Activated CD8-positive, alpha-beta memory T cell treated with anti-CD3 and anti-CD28 coated beads, Interleukin-2, amount 50 U/mL, for 24 hours (primary cell): ENCODE measurements around the gene AGMAT.
A peak's percentile ranks its signal among the peaks of the same experiment; 100 is the strongest.
"Not testable (repeated sequence)": the region's sequence is repeated elsewhere in the genome, so short reads cannot be mapped to it uniquely, and the experiment has no call there.

Source experiments
- DNase-seq: peaks from one replicate; pipeline ENCODE4 v3.0.0-alpha.2; 2020; ENCODE audit errors: extremely low read depth

AGMAT gene

DNA sequence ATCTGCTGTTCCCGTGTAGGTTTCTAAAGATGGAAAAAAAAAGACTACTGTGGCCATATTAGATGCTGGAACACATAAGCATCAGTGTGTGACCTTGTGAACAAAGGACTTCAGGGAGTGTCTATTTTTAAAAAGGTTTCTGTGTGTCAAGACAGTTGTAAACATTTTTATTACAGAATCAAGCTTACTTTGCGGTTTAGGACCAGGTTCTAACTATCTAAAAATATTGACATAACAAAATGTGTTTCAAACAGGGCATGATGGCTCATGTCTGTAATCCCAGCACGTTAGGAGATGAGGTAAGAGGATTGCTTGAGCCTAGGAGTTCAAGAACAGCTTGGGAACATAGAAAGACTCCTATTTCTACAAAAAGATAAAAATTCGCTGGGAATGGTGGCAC lies 25.3 kb upstream of the AGMAT start:
- no peak for DNase-seq

DNA sequence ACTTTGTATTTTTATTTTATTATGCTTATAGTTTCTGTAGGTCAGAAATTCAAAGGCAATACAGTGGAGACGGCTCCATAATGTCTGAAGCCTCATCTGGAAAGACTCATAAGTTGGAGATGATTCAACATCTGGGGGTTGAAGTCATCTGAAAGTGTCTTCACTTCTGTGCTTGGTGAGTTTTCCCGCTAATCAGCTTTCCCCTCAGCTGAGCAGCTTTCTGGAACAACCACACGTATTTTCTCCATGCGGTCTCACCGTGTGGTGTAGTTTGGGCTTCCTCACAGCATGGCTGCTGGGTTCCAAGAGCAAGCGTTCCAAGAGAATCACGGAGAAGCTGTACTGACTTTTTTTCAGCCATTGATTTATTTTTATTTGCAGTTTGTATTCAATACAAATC lies 24.8 kb upstream of the AGMAT start:
- no peak for DNase-seq

DNA sequence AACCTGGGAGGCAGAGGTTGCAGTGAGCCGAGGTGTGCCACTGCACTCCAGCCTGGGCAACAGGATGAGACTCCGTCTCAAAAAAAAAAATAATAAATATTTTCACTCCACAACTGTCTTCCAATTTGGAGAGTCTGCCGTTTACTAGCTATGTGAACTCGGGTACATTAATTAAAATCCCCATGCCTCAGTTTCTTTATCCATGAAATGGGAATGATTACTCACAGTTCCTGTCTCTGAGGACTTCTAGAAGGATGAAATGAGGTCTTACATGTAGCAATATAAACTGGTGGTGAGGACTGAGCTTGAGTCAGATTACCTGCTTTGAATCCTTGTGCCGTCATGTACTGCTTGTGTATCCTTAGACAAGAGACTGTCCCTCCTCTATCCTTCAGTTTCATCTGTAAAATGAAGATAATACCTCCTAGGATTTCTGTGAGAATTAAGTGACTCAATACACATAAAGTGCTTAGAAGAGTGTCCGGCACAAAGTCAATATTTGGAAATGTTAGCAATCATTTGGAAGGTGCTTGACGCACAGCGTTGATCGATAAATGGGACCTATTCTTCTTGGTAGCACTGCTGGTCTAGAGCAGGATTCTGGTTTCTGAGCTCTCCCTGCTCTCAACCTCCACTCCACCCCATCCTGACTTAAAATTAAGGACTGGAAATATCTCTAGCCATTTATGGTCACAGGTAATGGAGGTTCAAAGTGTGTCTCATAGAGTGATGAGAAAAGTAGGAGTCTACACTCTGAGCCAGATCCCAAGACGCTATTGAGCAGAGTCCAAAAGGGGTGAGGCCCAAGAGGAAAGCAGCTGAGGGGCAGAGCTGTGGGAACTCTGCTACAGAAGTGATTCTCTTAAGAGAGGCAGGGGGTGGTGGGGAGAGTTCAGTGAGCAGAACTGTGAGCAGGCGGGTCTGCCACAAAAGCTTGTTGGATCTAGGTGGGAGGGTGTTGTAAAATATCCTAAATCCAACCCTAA lies 20.8 kb upstream of the AGMAT start:
- DNase-seq, result no peak

DNA sequence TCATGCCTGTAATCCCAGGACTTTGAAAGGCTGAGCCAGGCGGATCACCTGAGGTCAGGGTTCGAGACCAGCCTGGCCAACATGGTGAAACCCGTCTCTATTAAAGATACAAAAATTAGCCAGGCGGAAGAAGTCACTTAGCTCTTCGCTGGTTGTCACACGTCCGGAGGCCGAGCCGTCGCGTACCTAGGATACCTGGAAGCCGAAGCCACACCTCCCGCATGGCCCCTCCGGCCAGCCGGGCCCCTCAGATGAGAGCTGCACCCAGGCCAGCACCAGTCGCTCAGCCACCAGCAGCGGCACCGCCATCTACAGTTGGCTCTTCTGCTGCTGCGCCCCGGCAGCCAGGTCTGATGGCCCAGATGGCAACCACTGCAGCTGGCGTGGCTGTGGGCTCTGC lies 19.5 kb upstream of the AGMAT start:
- DNase-seq, result not testable (repeated sequence)

DNA sequence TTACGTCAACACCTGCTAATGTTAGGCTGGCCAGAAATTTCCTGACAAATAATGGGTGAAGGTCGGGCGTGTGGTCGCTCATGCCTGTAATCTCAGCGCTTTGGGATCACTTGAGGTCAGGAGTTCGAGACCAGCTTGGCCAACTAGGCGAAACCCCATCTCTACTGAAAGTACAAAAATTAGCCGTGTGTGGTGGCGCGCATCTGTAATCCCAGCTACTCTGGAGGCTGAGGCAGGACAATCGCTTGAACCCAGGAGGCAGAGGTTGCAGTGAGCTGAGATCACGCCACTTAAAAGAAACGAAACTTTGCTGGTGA lies 19.1 kb upstream of the AGMAT start:
- not testable (repeated sequence) for DNase-seq

DNA sequence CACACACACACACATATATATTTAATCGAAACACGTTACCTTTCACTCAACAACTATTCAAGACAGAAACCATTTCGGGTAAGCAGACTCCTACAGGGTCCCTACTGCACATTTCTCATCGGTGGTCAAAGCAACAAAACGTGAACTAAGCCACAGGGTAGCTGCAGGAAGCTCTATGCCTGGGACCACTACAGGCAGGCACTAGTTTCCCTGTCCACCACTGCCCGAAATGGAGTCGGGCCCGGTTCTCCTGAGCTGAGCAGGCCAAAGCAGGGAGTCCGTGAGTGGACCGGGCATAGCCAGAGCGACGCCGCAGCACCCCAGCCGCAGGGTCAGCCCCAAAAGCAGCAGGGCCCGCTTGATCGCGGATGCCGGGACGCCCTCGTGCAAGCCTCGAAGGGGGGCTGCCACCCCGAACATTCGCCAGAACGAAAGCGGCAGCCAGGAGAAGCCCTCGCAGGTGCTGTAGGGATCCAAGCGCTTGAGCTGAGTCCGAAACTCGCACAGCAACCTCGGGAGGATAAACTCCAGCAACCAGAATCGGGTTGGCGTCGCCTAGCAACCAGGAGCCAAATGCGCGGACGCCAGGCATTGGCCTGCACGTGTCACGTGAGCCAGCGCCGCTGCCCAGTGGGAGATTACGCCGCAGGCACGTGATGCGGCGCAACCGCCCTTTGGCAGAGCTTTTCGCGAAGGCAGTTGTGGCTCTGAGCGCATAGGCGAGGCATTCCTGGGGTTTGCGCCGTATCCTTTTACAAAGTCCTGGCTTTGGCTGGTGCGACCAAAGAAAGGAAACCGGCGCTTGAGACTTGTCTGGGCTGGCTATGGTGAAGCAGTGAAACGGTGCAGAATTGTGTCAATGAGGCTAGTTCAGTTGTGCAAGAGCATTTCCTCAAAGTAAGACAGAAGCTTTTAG lies 18.5 kb upstream of the AGMAT start:
- peak; percentile 79 for DNase-seq

DNA sequence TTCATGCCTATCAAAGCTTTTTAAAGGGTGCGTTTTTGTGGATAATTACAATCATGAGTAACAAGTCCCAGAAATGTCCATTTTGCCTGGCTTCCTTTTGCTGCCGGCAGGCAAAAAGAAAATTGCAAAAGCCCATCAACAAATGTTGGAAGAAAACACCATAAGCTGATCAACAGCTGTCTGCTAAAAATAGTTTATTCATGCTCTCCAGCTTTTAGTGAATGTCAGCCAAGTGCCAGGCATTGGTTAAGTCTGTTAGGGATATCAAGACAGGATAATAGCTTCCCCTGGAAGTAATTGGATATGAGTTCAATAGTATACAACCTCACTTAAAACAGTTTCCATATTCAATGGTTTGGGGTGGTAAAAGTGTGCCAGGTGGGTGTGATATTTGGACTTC lies 13.6 kb upstream of the AGMAT start:
- DNase-seq, result no peak

DNA sequence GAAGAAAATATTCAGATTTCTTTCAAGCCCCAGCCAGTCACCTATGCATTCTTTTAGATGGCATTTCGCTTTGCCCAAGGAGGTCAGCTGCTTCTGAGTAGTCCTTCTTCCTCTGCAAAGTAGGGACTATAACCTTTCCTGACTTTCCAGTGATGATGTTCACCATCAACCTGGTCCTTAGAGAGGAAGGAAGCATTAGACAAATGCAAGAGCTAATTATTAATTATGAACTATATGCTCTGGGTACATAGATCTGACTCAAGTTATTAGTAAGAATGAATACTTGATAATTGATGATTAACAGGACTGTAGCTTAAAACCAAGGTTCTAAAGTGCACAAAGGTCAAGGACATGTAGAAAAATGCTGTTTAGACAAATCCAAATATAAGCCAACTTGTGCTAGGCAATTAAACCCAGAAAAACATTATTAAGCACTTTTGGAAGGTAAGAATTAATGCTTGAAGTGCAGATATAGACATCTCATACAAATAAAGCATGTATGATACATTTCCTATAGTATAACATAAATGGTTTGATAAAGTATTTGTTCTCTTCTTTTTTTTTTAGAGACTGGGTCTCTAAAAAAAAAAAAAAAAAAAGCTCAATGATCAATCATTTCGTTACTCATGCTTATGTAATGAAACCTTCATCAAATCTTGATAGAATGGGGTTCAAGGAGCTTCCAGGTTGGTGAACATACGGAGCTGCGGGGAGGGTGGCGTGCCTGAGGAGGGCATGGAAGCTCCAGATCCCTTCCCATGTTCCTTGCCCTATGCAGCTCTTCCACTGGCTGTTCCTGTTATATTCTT lies 11.2 kb upstream of the AGMAT start:
- DNase-seq, result no peak

DNA sequence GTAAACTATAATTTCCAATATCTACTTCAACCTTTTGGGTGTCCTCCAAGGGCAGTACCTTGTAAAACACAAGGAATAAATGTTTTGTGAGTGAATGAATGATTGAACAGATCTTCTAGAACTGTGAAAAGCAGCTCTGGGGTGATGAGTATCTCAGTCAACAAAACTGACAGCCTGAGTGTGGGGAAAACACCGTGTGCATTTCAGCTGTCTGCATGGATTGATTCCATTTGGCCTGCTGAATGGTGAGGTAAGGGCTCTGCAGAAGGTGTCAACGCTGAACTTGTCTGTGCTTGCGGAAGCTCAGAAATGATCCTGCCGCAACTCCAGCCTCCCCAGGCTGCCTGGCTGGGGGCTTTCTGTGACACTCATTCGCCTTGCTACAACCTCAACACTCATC lies 7.4 kb upstream of the AGMAT start:
- no peak for DNase-seq

DNA sequence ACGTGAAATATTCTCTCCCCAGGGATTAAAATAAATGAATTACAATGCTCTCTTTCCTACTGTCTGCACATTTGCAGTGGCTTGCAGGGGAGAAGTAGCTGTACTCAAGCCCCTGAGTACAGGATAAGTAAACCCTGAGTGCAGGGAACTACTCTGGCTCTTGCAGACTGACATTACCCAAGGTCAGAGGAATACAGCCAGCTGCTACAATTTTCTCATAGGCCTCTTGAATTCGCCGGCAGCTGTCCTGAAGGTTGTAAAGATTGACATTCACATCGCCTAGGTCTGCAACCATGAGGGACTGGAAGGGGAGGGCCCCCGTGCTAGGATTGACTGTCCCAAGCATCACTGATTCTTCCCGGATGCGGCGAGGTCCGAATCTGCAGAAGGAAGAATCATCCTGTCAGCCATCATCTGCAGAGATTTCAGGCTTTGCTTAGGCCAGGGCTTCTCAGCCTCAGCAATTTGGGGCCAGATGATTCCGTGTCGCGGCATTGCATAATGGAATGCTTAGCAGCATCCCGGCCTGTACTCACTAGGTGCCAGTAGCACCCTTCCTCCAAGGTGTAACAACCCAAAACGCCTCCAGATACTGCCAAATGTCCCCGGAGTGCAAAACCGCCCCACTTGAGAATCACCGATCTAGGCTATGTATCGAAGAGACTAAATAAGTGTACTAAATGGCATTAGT lies 1.7 kb downstream of the AGMAT start:
- no peak for DNase-seq

DNA sequence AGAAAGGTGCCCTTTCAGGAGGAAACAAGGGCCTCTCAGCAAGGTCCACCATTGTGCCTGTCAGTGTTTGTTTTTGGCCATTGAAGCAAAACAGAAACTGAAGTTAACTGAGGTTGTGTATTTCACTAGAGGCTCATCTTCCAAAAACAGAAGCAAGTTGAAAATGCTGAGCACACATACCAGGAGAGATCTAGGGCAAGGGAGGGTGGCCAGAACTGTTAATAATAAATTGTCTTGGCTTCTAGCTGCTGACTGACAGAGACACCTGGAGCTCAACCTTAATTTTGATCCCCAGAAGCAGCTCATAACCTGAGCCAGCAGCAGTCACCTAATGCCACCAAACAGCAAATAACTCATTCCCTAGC lies 5.2 kb downstream of the AGMAT start:
- DNase-seq, result no peak

DNA sequence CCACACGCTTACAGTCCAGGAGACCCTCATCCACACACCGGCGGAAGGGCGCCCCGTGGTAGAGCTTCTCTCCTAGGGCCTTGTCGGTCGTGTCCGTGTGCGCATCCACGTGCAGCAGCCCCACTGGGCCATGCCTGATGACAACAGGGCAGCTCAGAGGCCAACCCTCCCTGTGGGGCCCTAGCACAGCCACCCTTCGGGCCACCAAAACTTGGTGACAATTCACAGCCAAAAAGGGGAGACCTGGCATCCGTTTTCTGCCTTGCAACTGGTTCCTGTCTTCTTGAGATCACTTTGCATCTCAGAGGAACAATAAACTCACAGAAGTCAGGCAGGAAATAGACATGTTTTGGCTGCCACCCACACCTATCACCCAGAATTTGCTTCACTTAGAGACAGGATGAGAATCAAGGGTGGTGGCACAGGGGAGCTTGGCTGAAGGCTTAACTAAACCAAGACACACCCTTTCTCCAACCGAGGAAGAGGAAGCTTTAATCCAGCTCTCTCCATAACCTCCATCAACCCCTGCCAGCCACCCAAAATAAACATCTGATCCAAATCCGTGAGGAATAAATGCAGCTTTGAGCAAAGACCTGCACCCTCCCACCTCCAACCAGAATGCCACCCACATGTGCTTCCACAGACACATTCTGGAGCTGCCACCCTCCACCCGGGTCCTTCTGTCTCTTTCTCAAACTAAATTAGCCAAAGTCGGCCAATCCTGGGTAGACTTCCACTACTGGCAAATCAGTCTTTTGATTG lies 5.7 kb downstream of the AGMAT start:
- no peak for DNase-seq

DNA sequence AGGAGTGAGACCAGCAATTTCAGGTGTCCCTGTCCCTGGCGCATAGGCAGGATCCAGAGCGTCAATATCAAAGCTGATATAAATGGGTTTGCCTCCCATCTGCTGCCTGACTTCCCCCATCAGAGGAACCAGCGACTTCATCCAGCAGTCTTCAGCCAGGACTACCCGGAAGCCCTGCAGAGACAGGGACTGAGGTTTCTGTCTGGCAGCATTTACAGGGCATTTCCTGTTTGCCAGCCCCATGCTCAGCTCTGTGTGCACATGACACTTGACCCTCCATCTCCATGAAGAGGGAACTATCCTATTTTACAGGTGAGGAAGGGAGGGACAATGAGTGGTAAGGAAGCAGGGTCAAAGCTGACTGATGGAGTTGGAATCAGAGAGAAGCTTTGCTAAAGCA lies 7.2 kb downstream of the AGMAT start:
- no peak for DNase-seq

DNA sequence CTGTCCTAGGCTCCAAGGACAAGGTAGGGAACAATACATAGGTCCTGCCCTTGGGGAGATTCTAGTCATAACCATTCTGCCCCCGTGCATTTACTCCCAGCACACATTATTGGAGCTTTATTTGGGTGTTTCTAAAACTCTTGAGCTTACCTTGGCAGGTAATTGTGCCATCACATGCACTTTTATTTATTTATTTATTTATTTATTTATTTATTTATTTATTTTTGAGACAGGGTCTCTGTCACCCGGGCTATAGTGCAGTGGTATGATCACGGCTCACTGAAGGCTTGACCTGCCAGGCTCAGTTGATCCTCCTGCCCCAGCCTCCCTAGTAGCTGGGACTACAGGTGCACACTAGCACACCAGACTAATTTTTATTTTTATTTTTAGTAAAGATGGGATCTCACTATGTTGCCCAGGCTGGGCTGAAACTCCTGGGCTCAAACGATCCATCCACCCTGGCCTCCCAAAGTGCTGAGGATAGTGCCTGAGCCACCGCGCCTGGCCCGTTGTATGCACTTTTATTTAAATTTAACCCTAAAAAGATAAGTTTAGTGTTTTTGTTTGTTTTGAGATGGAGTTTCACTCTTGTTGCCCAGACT lies 9.2 kb downstream of the AGMAT start:
- DNase-seq, result no peak

DNA sequence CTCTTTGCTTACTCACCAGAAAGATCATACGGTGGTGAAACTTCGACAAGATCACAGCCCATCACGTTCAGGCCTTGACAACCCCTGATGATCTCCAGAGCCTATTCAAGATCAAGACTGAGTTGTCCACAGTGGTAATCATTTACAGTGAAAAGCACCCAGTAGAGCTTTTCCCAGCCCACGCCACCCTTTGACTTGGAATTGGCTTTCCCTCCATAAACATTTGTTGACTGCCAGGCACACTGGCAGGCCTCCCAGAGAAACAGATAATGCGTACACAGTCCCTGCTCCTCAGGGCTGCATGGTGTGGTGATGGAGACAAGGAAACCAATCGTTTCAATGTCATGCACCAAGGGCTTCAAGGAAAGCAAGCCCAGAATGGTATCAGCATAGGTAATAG lies 10.1 kb downstream of the AGMAT start:
- no peak for DNase-seq

DNA sequence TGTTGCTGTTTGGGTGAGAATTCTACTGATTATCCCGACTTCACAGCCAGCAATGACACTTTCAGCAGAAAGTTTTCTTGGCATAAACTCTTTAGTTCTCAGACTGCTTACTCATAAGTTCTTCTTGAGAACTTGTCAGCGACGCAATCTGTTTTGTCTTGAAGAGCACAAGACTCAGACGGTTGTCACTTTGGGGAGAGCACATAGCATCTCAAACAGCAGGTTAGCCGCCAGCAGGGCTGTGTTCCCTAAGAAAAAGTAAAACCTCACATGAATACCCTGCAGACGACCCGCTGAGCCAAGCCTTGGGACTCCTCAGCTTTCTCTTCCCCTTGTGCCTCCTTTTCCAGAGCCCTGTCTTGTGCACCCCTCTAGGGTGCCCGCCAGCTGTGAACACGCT lies 11.4 kb downstream of the AGMAT start:
- DNase-seq, result no peak

DNA sequence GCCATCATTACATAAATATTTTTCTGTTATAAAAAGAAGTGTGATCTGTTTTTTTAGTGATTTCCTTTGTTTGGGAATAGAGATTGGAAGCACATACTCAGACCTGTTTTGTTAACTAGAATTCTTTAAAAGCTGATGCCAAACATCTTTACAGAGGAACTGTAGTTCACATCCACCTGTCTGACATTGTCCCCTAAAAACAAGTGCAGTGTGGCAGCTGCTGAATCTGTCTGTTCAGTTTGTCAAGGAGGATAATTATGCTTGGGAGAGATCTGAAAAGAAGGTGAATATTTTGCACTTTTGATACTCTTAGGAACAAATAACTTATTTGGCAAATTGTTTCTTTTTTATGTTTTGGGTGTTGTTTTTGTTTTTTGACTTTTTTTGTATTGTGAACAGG lies 13.6 kb downstream of the AGMAT start:
- no peak for DNase-seq

DNA sequence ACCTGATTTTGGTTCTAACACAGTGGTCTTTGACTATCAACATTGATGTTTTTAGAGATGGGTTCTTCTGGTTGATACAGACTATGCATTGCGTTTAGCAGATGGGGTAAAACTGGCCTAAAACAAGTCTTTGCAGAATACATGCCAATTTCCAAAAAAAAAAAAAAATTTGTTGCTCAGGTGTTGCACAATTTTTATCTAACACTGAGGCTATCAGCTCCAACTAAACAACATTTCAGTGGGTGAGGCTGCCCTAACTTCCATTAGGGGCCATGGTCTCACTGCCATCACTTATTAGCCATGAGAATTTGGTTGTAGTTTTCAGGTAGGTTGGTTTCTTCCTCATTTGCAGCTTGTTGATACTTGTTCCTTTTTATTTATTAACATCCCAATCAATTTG lies 14.0 kb downstream of the AGMAT start:
- DNase-seq, result no peak

DNA sequence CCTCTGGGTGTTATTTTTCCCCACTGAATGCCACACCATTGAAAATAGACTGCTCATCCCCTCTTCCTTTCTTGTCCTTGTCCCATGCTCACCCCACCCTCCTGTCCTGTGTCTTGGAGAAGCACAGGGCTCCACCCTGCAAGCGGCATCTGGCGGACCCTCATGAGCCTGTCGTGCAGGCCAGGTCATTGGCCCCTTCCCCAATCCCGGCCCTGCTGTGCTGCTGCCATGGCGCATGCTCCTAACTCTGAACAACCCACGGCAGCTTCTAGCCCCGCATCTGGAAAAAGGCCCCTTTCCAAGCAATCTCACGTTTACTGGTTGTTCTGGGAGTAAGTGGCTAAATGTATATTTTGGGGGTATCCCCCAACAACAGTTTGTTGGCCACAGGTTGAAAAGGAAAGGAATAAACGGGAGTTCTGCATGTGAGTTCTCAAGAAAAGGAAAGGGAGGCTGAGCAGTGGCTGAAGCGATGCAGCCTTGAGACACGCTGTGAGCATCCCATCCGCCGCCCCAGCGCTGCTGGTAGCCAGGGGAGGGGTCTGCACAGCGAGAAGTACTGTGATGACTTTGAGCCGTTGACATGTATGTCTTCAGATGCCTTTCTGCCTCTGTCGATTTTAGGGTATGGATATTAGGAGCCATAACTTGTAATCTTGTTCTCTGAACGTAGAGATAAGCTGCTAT lies 16.3 kb downstream of the AGMAT start:
- DNase-seq, result no peak
